WI38 (cell line): Measurements from ENCODE around the gene KLHDC4.

ENCODE experiments used
- H3K4me3 ChIP-seq: 2 replicates; pipeline ENCODE4 v1.5.1; 2011; ENCODE audit warnings: low read depth, mild to moderate bottlenecking, control low read depth, low read length
- CTCF ChIP-seq: IDR thresholded peaks from 2 replicates; pipeline ENCODE4 v1.5.1; 2012; ENCODE audit warnings: low read depth, mild to moderate bottlenecking, control low read depth, low read length

KLHDC4 gene

GRCh38 chr16:87658564-87659225 is 107.1 kb downstream of the KLHDC4 start:
- no peak for TF ChIP-seq CTCF
- no peak overlapping the region for H3K4me3 ChIP-seq
